Measurements from ENCODE around the gene M1AP. TPM values are rescaled to one million over a fixed set of nuclear protein-coding genes. Genes with fewer than 3 reads are reported as not detected.

The M1AP gene
- total RNA-seq, 1 experiment from 2014 or later: 7.6 TPM

DNA sequence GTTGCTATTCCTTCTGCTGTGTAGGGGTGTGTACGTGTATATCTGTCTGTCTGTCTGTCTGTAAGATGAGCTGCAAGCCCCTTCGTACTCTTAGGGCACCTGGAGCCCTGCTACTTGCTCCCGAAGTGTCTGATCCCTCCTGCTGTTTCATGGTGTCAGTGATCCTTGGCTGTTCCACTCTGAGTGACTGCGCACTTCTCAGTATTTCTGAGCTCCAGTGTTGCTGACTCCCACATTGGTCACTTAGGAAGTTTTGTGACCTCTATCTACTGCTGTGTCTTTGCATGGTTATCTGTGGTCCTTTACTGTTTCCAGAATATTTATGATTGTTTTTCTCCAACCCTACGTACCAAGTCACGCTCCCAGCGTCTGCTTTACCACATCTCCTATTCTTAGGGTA is 22.1 kb upstream of the M1AP start:
- Histone ChIP-seq H2AFZ (ENCODE audit: low read length) (no peak overlapping the region), H3T11ph (ENCODE audit: low read length) (no peak overlapping the region), H3K4ac (ENCODE audit: low read depth, low read length) (no peak overlapping the region), H3K9me3 (ENCODE audit: control insufficient read depth, low read depth, low read length) (no peaks in the 10 kb centered on the region), H3K4me1 (ENCODE audit: insufficient read depth, low read length) (no peaks in the 10 kb centered on the region), H3K27ac (ENCODE audit: insufficient read length, low read depth, low read length) (no peak overlapping the region), H2BK120ac (ENCODE audit: low read depth, low read length, poor library complexity, severe bottlenecking) (no peak overlapping the region), H3K56ac (ENCODE audit: insufficient read length, low read depth, low read length) (no peak overlapping the region), H3K23ac (ENCODE audit: insufficient read length, low read depth, low read length) (no peak overlapping the region), H4K91ac (ENCODE audit: insufficient read length, low read depth, low read length) (no peak overlapping the region), H3K79me2 (ENCODE audit: insufficient read depth, low read length) (no peaks in the 10 kb centered on the region), H4K5ac (ENCODE audit: insufficient read length, low read depth, low read length) (no peak overlapping the region), H3K4me2 (ENCODE audit: insufficient read depth, insufficient read length, low read length) (no peak overlapping the region), H2BK5ac (ENCODE audit: insufficient read length, low read length) (no peak overlapping the region), H3K14ac (ENCODE audit: insufficient read depth, low read length) (no peak overlapping the region), H3K23me2 (ENCODE audit: insufficient read length, low read depth, low read length, poor library complexity, severe bottlenecking) (no peaks in the 10 kb centered on the region), H4K20me1 (ENCODE audit: control insufficient read depth, insufficient read depth, insufficient read length) (no peaks in the 10 kb centered on the region), H2BK12ac (ENCODE audit: insufficient read length, low read depth, low read length) (no peak overlapping the region), H2BK20ac (ENCODE audit: low read depth, low read length, poor library complexity, severe bottlenecking) (no peak overlapping the region), H2BK15ac (ENCODE audit: low read depth, low read length) (no peak overlapping the region), H2AK5ac (ENCODE audit: insufficient read length, low read length) (no peak overlapping the region), H3K27me3 (ENCODE audit: insufficient read depth, low read length) (no peaks in the 10 kb centered on the region), H3K79me1 (ENCODE audit: insufficient read depth, low read depth, low read length, poor library complexity, severe bottlenecking) (no peaks in the 10 kb centered on the region), H3K18ac (ENCODE audit: insufficient read length, low read depth, low read length) (no peak overlapping the region), H3K9ac (ENCODE audit: extremely low read depth, insufficient read length, low read length) (no peak overlapping the region), H4K8ac (replicated peaks; ENCODE audit: insufficient read length, low read depth, low read length) (no peak overlapping the region)
- Mint-ChIP-seq H3K36me3 (ENCODE audit: insufficient read depth in 1 of 3, low read depth in 3 of 3) (no peaks in the 10 kb centered on the region; a peak in 1 of 7 replicates), H3K9me3 (no peaks in the 10 kb centered on the region), H3K27ac (no peak overlapping the region; a peak in 1 of 7 replicates), H3K4me1 (no peaks in the 10 kb centered on the region), H3K27me3 (ENCODE audit: low read depth) (no peaks in the 10 kb centered on the region), H3K4me3 (no peak overlapping the region)
- no CpG with 5 or more reads among the region's 7 CpGs for WGBS (ENCODE audit: extremely low coverage, insufficient read length, low lambda C conversion rate)
- TF ChIP-seq, protein P1, sequence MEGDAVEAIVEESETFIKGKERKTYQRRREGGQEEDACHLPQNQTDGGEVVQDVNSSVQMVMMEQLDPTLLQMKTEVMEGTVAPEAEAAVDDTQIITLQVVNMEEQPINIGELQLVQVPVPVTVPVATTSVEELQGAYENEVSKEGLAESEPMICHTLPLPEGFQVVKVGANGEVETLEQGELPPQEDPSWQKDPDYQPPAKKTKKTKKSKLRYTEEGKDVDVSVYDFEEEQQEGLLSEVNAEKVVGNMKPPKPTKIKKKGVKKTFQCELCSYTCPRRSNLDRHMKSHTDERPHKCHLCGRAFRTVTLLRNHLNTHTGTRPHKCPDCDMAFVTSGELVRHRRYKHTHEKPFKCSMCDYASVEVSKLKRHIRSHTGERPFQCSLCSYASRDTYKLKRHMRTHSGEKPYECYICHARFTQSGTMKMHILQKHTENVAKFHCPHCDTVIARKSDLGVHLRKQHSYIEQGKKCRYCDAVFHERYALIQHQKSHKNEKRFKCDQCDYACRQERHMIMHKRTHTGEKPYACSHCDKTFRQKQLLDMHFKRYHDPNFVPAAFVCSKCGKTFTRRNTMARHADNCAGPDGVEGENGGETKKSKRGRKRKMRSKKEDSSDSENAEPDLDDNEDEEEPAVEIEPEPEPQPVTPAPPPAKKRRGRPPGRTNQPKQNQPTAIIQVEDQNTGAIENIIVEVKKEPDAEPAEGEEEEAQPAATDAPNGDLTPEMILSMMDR (conservative IDR thresholded peaks at IDR 0.05): no peak
- DNase-seq: no peak
